Stimulated activated CD8-positive, alpha-beta memory T cell treated with anti-CD3 and anti-CD28 coated beads, Interleukin-4, amount 100 ng/mL, for 1 hour (primary cell): Measurements from ENCODE around the gene SUOX.
"Not testable (repeated sequence)": the region's sequence is repeated elsewhere in the genome, so short reads cannot be mapped to it uniquely, and the experiment has no call there.

Experiments
- DNase-seq, 2 donors: peaks; one replicate each; pipeline ENCODE4 v3.0.0-alpha.2; 2020; ENCODE audit warnings: low read depth in 2 of 2, low spot score in 1 of 2

SUOX gene

GRCh38 chr12:56020423-56021184 lies 23.5 kb downstream of the SUOX start, which contains the start of gene IKZF4:
Gene IKZF4, plus strand, starts transcription at chr12:56021043. Its CDS starts 451 bp downstream, at chr12:56021494.
- DNase-seq = no peak

GRCh38 chr12:56021889-56022497 lies 24.9 kb downstream of the SUOX start:
- no peak for DNase-seq

- no peak for DNase-seq
Observed at GRCh38 chr12:56028511-56029165, 31.6 kb downstream of the SUOX start.

- no peak for DNase-seq
Observed at GRCh38 chr12:56029166-56029519, 32.1 kb downstream of the SUOX start.

GRCh38 chr12:56029666-56030293 lies 32.7 kb downstream of the SUOX start:
- DNase-seq = no peak

GRCh38 chr12:56031987-56032386 lies 34.9 kb downstream of the SUOX start:
- no peak for DNase-seq

- DNase-seq = no peak
Observed at GRCh38 chr12:56034586-56035332, 37.7 kb downstream of the SUOX start.

GRCh38 chr12:56037161-56037560 lies 40.1 kb downstream of the SUOX start:
- no peak for DNase-seq

GRCh38 chr12:56038022-56038655 lies 41.1 kb downstream of the SUOX start:
- no peak for DNase-seq

GRCh38 chr12:56040151-56040550 lies 43.1 kb downstream of the SUOX start:
- no peak for DNase-seq

- DNase-seq = no peak
Observed at GRCh38 chr12:56040963-56041551, 44.0 kb downstream of the SUOX start.

- DNase-seq = peak; percentile 74 to 86
Observed at GRCh38 chr12:56041552-56042429, 44.7 kb downstream of the SUOX start, which contains the start of gene RPS26. Gene RPS26, plus strand, starts transcription at chr12:56041918. Its CDS starts 249 bp downstream, at chr12:56042167.

- DNase-seq = not testable (repeated sequence)
Observed at GRCh38 chr12:56042430-56042813, 45.3 kb downstream of the SUOX start.

- no peak for DNase-seq
Observed at GRCh38 chr12:56042843-56043242, 45.8 kb downstream of the SUOX start.

GRCh38 chr12:56046027-56046780 lies 49.1 kb downstream of the SUOX start:
- no peak for DNase-seq

GRCh38 chr12:56053407-56053893 lies 56.4 kb downstream of the SUOX start:
- no peak for DNase-seq
